SK-N-SH treated with all-trans-retinoic acid at 6 μM for 48 hours (cell line): ENCODE measurements around the gene RNFT2.

Experiments
- ATAC-seq: fragments of 200-7000 bp; cut with Tn5 transposase; 3 replicates; pipeline ENCODE4 v1.9.1; 2020; ENCODE audit warnings: mild to moderate bottlenecking, moderate library complexity
- ARNTL ChIP-seq: fragments of 450-650 bp; formaldehyde crosslinking; IDR thresholded peaks from 2 replicates; pipeline ENCODE4 v1.5.0; 2020; ENCODE audit warnings: low read depth, mild to moderate bottlenecking, moderate library complexity, borderline replicate concordance
- BACH2 ChIP-seq: fragments of 250-450 bp; sonication (Bioruptor Pico); IDR thresholded peaks from 2 replicates; pipeline ENCODE4 v1.9.0; 2021; ENCODE audit warnings: mild to moderate bottlenecking, borderline replicate concordance
- CREB5 ChIP-seq: fragments of 250-450 bp; sonication (Bioruptor Pico); IDR thresholded peaks from 2 replicates; pipeline ENCODE4 v1.5.1; 2020; ENCODE audit warnings: low read depth, mild to moderate bottlenecking, moderate library complexity
- CSDC2 ChIP-seq: fragments of 250-450 bp; sonication (Bioruptor Pico); IDR thresholded peaks from 2 replicates; pipeline ENCODE4 v1.5.0; 2020; ENCODE audit warnings: mild to moderate bottlenecking, moderate library complexity
- CSRNP3 ChIP-seq: fragments of 250-450 bp; sonication (Bioruptor Pico); IDR thresholded peaks from 2 replicates; pipeline ENCODE4 v1.5.1; 2021; ENCODE audit warnings: mild to moderate bottlenecking, moderate library complexity
- ESRRG ChIP-seq: fragments of 250-450 bp; sonication (Bioruptor Pico); IDR thresholded peaks from 2 replicates; pipeline ENCODE4 v1.6.1; 2021; ENCODE audit warnings: mild to moderate bottlenecking
- GLIS3 ChIP-seq: fragments of 250-450 bp; sonication (Bioruptor Pico); IDR thresholded peaks from 2 replicates; pipeline ENCODE4 v1.5.0; 2020; ENCODE audit warnings: mild to moderate bottlenecking, moderate library complexity
- ISL1 ChIP-seq: fragments of 250-450 bp; sonication (Bioruptor Pico); IDR thresholded peaks from 2 replicates; pipeline ENCODE4 v2.1.2; 2022; ENCODE audit warnings: mild to moderate bottlenecking, moderate library complexity
- POU6F1 ChIP-seq: fragments of 250-450 bp; sonication (Bioruptor Pico); IDR thresholded peaks from 2 replicates; pipeline ENCODE4 v1.8.0; 2021; ENCODE audit warnings: low read depth, mild to moderate bottlenecking, moderate library complexity, borderline replicate concordance
- PPARA ChIP-seq: fragments of 250-450 bp; sonication (Bioruptor Pico); IDR thresholded peaks from 2 replicates; pipeline ENCODE4 v1.5.0; 2020; ENCODE audit warnings: mild to moderate bottlenecking, borderline replicate concordance
- RARB ChIP-seq: fragments of 250-450 bp; sonication (Bioruptor Pico); IDR thresholded peaks from 2 replicates; pipeline ENCODE4 v1.8.0; 2021; ENCODE audit warnings: mild to moderate bottlenecking, moderate library complexity
- SNAI2 ChIP-seq: fragments of 250-450 bp; sonication (Bioruptor Pico); IDR thresholded peaks from 2 replicates; pipeline ENCODE4 v1.5.0; 2020; ENCODE audit warnings: mild to moderate bottlenecking, moderate library complexity
- TCF4 ChIP-seq: fragments of 250-450 bp; sonication (Bioruptor Pico); IDR thresholded peaks from 2 replicates; pipeline ENCODE4 v1.8.0; 2021; ENCODE audit warnings: mild to moderate bottlenecking, moderate library complexity, borderline replicate concordance
- TSHZ2 ChIP-seq: fragments of 250-450 bp; sonication (Bioruptor Pico); IDR thresholded peaks from 2 replicates; pipeline ENCODE4 v1.5.0; 2020; ENCODE audit warnings: mild to moderate bottlenecking, moderate library complexity
- ZC3H10 ChIP-seq: fragments of 250-450 bp; sonication (Bioruptor Pico); IDR thresholded peaks from 2 replicates; pipeline ENCODE4 v1.5.1; 2021; ENCODE audit warnings: mild to moderate bottlenecking, moderate library complexity
- ZFP3 ChIP-seq: fragments of 250-450 bp; sonication (Bioruptor Pico); IDR thresholded peaks from 2 replicates; pipeline ENCODE4 v1.5.0; 2020; ENCODE audit warnings: mild to moderate bottlenecking, moderate library complexity
- ZFP30 ChIP-seq: fragments of 450-650 bp; formaldehyde crosslinking; IDR thresholded peaks from 2 replicates; pipeline ENCODE4 v1.5.0; 2022; ENCODE audit warnings: mild to moderate bottlenecking, moderate library complexity
- ZNF565 ChIP-seq: fragments of 450-650 bp; formaldehyde crosslinking; conservative IDR thresholded peaks from 2 replicates; pipeline ENCODE4 v1.5.0; 2020; ENCODE audit warnings: low read depth, mild to moderate bottlenecking, moderate library complexity
- ZNF70 ChIP-seq: fragments of 450-650 bp; formaldehyde crosslinking; IDR thresholded peaks from 2 replicates; pipeline ENCODE4 v1.5.0; 2020; ENCODE audit warnings: mild to moderate bottlenecking, moderate library complexity
- ZNF8 ChIP-seq: fragments of 450-650 bp; formaldehyde crosslinking; IDR thresholded peaks from 2 replicates; pipeline ENCODE4 v1.5.0; 2020; ENCODE audit warnings: mild to moderate bottlenecking, moderate library complexity

RNFT2 gene

GRCh38 chr12:116821291-116821690 is 83.2 kb downstream of the RNFT2 start (continued):
- TF ChIP-seq TSHZ2 (CRISPR knock-in tag) (no peak), ZNF8 (no peak), SNAI2 (CRISPR knock-in tag) (no peak), ZFP3 (CRISPR knock-in tag) (no peak), ZNF565 (CRISPR knock-in tag) (no peak), CSDC2 (CRISPR knock-in tag) (no peak), ARNTL (CRISPR knock-in tag) (no peak)

GRCh38 chr12:116827432-116827831 is 89.3 kb downstream of the RNFT2 start:
- TF ChIP-seq ZC3H10 = no peak
- no peak for TF ChIP-seq CSRNP3 (CRISPR knock-in tag)
- TF ChIP-seq PPARA (CRISPR knock-in tag) = no peak
- no peak for TF ChIP-seq CREB5 (CRISPR knock-in tag)
- TF ChIP-seq ISL1 = no peak
- no peak for TF ChIP-seq TSHZ2 (CRISPR knock-in tag)
- TF ChIP-seq TCF4 (CRISPR knock-in tag) = no peak
- no peak for TF ChIP-seq ESRRG (CRISPR knock-in tag)
- no peak for TF ChIP-seq POU6F1 (CRISPR knock-in tag)
- no peak for TF ChIP-seq ZFP30 (CRISPR knock-in tag)
- TF ChIP-seq ZNF8 = no peak
- TF ChIP-seq BACH2 (CRISPR knock-in tag) = no peak
- no peak for TF ChIP-seq ZNF70
- TF ChIP-seq ZNF565 (CRISPR knock-in tag) = no peak
- no peak for TF ChIP-seq RARB
- TF ChIP-seq GLIS3 (CRISPR knock-in tag) = no peak
- ATAC-seq = no peak

GRCh38 chr12:116832353-116832752 is 94.2 kb downstream of the RNFT2 start:
- no peak for TF ChIP-seq CSRNP3 (CRISPR knock-in tag)
- no peak for TF ChIP-seq ZFP3 (CRISPR knock-in tag)
- TF ChIP-seq, all 23 proteins: peak for 0

More at GRCh38 chr12:116832353-116832752, 94.2 kb downstream of the RNFT2 start:
- no peak for ATAC-seq
